Measurements from ENCODE around the gene SOX6. TPM values are rescaled to one million over a fixed set of nuclear protein-coding genes. Genes with fewer than 3 reads are reported as not detected.

Gene SOX6
- total and polyA plus RNA-seq, 2 experiments from 2014 or later, result 0.03 to 0.66 TPM

DNA sequence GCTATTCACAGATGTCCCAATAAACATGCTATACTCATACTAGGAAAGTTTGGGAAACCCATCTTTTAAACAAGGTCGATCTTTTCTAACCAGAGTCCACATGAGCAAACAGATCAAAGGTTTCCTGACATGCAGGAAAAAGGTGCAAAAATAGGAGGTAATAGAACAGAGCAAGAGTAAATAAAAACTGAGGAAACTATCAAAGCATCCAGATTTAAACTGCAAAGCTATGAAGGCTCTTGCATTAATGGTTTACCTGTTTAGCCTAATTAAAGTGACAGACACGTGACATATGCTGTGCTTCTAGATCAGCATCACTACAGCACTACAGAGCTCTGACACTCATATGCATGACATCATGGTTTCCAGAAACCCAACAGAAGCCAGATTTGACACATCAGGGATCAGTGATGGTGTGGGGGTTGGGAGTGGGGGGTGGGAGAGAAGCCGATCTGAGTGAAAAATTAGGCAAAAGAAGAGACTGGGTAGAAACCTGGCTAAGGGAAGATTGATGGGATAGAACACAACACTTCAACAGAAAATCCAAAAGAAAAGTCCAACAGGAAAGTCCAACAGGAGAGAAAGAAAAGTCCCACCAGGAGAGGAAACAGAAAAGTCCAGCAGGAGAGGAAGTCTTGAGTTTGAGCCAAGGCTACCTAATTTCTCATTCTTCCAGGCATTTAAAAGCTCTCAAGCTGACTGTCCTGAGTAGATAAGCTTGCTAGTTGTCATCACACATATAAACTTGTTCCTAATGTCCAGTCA is 262.3 kb downstream of the SOX6 start (continued):
- no peak for TF ChIP-seq NANOG (IDR thresholded peaks at IDR 0.05; ENCODE audit: borderline replicate concordance)

DNA sequence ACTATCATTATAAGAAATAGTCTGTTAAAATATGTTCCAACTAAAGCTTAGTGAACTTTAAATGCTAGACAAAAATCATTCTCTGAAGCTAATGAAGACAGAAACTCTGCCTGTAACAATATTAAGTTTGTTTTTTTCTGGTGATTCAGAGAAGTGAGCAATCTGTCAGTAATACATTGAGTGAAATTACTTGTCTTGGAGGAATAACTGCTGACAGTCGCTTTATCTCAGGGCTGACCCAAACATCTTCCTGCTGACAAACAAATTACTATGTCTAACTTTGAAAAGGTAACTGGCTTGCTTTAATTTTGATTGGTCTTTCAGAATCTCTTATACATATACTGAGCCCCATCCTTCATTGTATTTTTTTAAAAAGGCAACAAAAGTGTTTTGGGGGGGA is 264.5 kb downstream of the SOX6 start:
- DNase-seq (ENCODE audit: low spot score) (no peak), ATAC-seq (no peak)
- no peak overlapping the region for H3K27ac ChIP-seq (ENCODE audit: low read depth)
- H3K9me2 ChIP-seq (ENCODE audit: insufficient read depth), result no peaks in the 10 kb centered on the region
- Mint-ChIP-seq H3K4me1 (peaks cover 7% of the 10 kb centered on the region), H3K36me3 (ENCODE audit: low read depth) (no peaks in the 10 kb centered on the region), H3K9me3 (no peaks in the 10 kb centered on the region), H3K27ac (no peak overlapping the region), H3K27me3 (ENCODE audit: insufficient read depth, low read depth, poor library complexity) (no peaks in the 10 kb centered on the region), H3K4me3 (no peak overlapping the region)
- no peak overlapping the region for H2AFZ ChIP-seq
- 0 out of 2 replicates have a peak, but pooled peaks cover 6% of the 10 kb centered on the region for H3K4me1 ChIP-seq (ENCODE audit: insufficient read depth)
- no peaks in the 10 kb centered on the region for H3K79me2 ChIP-seq (replicated peaks; ENCODE audit: insufficient read depth)
- no peaks in the 10 kb centered on the region for H4K20me1 ChIP-seq (replicated peaks; ENCODE audit: insufficient read depth)
- H3K27me3 ChIP-seq (ENCODE audit: insufficient read depth), result no peaks in the 10 kb centered on the region
- no peaks in the 10 kb centered on the region for H3K36me3 ChIP-seq (ENCODE audit: insufficient read depth)
- H3K4me2 ChIP-seq, result no peak overlapping the region
- no peak overlapping the region for H3K4me3 ChIP-seq
- H3F3A ChIP-seq (replicated peaks; ENCODE audit: low read depth), result no peaks in the 10 kb centered on the region
- TF ChIP-seq, protein P1, sequence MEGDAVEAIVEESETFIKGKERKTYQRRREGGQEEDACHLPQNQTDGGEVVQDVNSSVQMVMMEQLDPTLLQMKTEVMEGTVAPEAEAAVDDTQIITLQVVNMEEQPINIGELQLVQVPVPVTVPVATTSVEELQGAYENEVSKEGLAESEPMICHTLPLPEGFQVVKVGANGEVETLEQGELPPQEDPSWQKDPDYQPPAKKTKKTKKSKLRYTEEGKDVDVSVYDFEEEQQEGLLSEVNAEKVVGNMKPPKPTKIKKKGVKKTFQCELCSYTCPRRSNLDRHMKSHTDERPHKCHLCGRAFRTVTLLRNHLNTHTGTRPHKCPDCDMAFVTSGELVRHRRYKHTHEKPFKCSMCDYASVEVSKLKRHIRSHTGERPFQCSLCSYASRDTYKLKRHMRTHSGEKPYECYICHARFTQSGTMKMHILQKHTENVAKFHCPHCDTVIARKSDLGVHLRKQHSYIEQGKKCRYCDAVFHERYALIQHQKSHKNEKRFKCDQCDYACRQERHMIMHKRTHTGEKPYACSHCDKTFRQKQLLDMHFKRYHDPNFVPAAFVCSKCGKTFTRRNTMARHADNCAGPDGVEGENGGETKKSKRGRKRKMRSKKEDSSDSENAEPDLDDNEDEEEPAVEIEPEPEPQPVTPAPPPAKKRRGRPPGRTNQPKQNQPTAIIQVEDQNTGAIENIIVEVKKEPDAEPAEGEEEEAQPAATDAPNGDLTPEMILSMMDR (conservative IDR thresholded peaks at IDR 0.05; ENCODE audit: low read depth in 2 of 2), result no peak
- TF ChIP-seq STAT1 (IDR thresholded peaks at IDR 0.05; ENCODE audit: unreplicated experiment) (no peak), POLR2AphosphoS5 (IDR thresholded peaks at IDR 0.05; ENCODE audit: low read depth) (no peak), NANOG (IDR thresholded peaks at IDR 0.05; ENCODE audit: borderline replicate concordance) (no peak), EZH2phosphoT487 (IDR thresholded peaks at IDR 0.05; ENCODE audit: unreplicated experiment) (no peak), ZNF331 (CRISPR knock-in tag; IDR thresholded peaks at IDR 0.05; ENCODE audit: low read depth) (no peak), EZH2 (IDR thresholded peaks at IDR 0.05; ENCODE audit: low read depth, unreplicated experiment) (no peak), CREB1 (CRISPR knock-in tag; IDR thresholded peaks at IDR 0.05; ENCODE audit: low read depth) (no peak), ZNF114 (CRISPR knock-in tag; IDR thresholded peaks at IDR 0.05) (no peak)
- TF ChIP-seq, protein P2, sequence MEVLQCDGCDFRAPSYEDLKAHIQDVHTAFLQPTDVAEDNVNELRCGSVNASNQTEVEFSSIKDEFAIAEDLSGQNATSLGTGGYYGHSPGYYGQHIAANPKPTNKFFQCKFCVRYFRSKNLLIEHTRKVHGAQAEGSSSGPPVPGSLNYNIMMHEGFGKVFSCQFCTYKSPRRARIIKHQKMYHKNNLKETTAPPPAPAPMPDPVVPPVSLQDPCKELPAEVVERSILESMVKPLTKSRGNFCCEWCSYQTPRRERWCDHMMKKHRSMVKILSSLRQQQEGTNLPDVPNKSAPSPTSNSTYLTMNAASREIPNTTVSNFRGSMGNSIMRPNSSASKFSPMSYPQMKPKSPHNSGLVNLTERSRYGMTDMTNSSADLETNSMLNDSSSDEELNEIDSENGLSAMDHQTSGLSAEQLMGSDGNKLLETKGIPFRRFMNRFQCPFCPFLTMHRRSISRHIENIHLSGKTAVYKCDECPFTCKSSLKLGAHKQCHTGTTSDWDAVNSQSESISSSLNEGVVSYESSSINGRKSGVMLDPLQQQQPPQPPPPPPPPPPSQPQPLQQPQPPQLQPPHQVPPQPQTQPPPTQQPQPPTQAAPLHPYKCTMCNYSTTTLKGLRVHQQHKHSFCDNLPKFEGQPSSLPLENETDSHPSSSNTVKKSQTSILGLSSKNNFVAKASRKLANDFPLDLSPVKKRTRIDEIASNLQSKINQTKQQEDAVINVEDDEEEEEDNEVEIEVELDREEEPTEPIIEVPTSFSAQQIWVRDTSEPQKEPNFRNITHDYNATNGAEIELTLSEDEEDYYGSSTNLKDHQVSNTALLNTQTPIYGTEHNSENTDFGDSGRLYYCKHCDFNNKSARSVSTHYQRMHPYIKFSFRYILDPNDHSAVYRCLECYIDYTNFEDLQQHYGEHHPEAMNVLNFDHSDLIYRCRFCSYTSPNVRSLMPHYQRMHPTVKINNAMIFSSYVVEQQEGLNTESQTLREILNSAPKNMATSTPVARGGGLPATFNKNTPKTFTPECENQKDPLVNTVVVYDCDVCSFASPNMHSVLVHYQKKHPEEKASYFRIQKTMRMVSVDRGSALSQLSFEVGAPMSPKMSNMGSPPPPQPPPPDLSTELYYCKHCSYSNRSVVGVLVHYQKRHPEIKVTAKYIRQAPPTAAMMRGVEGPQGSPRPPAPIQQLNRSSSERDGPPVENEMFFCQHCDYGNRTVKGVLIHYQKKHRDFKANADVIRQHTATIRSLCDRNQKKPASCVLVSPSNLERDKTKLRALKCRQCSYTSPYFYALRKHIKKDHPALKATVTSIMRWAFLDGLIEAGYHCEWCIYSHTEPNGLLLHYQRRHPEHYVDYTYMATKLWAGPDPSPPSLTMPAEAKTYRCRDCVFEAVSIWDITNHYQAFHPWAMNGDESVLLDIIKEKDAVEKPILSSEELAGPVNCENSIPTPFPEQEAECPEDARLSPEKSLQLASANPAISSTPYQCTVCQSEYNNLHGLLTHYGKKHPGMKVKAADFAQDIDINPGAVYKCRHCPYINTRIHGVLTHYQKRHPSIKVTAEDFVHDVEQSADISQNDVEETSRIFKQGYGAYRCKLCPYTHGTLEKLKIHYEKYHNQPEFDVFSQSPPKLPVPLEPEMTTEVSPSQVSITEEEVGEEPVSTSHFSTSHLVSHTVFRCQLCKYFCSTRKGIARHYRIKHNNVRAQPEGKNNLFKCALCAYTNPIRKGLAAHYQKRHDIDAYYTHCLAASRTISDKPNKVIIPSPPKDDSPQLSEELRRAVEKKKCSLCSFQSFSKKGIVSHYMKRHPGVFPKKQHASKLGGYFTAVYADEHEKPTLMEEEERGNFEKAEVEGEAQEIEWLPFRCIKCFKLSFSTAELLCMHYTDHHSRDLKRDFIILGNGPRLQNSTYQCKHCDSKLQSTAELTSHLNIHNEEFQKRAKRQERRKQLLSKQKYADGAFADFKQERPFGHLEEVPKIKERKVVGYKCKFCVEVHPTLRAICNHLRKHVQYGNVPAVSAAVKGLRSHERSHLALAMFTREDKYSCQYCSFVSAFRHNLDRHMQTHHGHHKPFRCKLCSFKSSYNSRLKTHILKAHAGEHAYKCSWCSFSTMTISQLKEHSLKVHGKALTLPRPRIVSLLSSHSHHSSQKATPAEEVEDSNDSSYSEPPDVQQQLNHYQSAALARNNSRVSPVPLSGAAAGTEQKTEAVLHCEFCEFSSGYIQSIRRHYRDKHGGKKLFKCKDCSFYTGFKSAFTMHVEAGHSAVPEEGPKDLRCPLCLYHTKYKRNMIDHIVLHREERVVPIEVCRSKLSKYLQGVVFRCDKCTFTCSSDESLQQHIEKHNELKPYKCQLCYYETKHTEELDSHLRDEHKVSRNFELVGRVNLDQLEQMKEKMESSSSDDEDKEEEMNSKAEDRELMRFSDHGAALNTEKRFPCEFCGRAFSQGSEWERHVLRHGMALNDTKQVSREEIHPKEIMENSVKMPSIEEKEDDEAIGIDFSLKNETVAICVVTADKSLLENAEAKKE (CRISPR knock-in tag; IDR thresholded peaks at IDR 0.05), result no peak
- TF ChIP-seq, protein P3, sequence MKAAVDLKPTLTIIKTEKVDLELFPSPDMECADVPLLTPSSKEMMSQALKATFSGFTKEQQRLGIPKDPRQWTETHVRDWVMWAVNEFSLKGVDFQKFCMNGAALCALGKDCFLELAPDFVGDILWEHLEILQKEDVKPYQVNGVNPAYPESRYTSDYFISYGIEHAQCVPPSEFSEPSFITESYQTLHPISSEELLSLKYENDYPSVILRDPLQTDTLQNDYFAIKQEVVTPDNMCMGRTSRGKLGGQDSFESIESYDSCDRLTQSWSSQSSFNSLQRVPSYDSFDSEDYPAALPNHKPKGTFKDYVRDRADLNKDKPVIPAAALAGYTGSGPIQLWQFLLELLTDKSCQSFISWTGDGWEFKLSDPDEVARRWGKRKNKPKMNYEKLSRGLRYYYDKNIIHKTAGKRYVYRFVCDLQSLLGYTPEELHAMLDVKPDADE (IDR thresholded peaks at IDR 0.05), result no peak
- TF ChIP-seq, protein P4, sequence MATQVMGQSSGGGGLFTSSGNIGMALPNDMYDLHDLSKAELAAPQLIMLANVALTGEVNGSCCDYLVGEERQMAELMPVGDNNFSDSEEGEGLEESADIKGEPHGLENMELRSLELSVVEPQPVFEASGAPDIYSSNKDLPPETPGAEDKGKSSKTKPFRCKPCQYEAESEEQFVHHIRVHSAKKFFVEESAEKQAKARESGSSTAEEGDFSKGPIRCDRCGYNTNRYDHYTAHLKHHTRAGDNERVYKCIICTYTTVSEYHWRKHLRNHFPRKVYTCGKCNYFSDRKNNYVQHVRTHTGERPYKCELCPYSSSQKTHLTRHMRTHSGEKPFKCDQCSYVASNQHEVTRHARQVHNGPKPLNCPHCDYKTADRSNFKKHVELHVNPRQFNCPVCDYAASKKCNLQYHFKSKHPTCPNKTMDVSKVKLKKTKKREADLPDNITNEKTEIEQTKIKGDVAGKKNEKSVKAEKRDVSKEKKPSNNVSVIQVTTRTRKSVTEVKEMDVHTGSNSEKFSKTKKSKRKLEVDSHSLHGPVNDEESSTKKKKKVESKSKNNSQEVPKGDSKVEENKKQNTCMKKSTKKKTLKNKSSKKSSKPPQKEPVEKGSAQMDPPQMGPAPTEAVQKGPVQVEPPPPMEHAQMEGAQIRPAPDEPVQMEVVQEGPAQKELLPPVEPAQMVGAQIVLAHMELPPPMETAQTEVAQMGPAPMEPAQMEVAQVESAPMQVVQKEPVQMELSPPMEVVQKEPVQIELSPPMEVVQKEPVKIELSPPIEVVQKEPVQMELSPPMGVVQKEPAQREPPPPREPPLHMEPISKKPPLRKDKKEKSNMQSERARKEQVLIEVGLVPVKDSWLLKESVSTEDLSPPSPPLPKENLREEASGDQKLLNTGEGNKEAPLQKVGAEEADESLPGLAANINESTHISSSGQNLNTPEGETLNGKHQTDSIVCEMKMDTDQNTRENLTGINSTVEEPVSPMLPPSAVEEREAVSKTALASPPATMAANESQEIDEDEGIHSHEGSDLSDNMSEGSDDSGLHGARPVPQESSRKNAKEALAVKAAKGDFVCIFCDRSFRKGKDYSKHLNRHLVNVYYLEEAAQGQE (IDR thresholded peaks at IDR 0.05; ENCODE audit: unreplicated experiment), result no peak

All from GM23338 (cell line).